GM19468 (cell line): ENCODE results near the gene LEO1.

Experiments
- ATAC-seq: cut with Tn5 transposase; IDR thresholded peaks from one replicate; pipeline ENCODE4 v1.9.1; 2021; ENCODE audit warnings: mild to moderate bottlenecking, moderate library complexity, moderate number of reproducible peaks; ENCODE audit not compliant: unreplicated experiment; ENCODE audit errors: extremely low read depth

Gene LEO1

DNA sequence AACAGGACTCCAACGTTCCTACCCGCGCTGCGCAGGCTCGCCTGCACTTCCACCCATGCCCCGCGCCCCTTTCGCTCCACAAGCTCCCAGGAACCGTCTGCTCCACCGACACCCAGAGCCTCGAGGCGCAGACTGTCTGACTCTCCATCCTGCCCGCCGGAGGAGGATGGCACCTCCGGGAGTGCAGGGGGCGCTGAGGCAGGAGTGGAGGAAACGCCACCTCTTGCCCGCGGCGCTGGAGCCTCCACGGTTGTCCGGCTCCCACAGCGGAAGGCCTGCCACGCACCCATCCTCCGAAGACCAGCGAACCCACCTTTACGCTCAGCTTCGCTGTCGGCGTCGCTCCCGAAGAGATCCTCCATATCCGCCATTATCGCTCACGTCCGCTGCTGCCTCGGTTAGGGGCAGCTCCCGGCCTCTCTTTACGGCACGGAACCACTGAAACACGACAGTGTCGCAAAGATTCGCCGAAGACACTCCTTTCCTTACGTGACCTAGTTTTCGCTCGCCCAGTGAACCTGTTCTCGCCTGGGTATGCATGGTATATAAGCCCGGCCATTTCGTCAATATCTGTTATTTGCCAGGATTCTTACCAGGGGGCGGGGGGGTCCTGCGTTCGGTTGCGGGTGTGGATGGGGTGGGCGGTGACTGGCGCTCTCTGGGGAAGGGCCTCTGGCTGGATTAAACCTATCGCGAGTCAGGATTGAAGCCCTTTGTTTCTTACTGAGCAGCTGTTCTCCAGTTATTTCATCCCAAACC, at the start of gene LEO1:
TSS of gene LEO1 (minus strand) at position 404 of the 759 bp plus-strand sequence. CDS start at position 371, 33 bp downstream.
- peak; percentile 81 for ATAC-seq

DNA sequence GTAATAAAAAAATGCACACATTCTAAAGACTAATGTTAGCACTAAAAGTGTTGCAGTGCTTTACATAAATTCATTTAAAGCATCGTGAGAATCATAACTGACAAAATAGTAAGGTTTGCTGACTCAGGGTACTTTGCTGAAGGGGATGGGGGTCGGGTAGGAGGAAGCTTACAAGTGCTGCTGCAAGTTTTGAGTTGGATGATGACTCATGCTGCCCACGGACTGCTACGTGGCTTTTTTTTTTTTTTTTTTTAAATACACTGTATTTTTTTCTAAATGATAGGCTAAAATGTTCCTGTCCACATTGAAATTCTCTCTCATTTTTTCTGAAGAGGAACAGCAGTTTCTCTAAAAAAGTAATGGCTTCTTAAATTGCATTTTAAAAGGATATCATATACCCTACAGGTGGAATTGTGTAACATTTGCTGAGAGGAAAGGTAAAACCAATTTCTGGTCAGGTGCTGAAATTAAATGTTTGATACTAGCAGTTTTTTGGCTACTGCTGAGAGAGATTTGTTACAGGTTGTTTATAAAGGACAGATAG, 49.6 kb upstream of the LEO1 start:
- no peak for ATAC-seq

DNA sequence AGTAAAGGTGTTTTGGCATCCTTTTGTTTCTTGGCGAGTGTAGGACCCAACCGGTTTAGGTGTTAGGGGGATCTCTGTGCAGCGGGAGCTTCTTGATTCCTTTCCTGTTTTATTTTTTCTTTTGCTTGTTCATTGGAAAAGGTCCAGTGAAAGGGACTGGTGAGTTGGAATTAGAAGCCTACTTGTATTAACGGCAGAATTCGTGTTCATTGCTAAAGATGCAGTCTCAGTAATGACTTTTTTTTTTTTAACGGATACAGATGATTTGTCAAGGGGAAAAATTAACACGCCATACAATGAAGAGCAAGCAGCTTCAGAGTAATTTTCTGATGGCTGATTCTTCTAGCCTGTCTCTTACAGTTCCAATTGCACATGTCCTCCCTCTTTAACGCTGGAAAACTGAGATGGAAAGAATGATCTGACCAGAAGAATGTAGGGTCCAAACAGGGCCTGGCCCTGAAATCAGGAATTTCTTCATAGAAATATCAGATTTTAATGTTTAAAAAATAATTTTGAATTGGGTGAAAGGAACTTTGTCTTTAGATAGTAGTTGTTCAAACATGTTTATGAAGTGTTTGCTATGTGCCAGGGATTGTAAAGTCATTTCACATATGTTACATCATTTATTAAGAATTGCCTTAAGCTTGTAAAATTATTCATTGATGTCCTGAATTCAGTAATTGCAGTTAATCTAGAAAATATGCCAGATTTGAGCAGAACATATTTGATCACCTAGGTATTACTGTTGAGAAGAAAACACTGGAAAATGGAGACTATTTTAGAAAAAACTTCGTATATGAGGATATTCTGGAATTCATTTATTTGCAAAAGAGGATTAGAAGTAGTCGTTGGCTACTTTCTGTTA, 48.9 kb upstream of the LEO1 start:
- no peak for ATAC-seq

DNA sequence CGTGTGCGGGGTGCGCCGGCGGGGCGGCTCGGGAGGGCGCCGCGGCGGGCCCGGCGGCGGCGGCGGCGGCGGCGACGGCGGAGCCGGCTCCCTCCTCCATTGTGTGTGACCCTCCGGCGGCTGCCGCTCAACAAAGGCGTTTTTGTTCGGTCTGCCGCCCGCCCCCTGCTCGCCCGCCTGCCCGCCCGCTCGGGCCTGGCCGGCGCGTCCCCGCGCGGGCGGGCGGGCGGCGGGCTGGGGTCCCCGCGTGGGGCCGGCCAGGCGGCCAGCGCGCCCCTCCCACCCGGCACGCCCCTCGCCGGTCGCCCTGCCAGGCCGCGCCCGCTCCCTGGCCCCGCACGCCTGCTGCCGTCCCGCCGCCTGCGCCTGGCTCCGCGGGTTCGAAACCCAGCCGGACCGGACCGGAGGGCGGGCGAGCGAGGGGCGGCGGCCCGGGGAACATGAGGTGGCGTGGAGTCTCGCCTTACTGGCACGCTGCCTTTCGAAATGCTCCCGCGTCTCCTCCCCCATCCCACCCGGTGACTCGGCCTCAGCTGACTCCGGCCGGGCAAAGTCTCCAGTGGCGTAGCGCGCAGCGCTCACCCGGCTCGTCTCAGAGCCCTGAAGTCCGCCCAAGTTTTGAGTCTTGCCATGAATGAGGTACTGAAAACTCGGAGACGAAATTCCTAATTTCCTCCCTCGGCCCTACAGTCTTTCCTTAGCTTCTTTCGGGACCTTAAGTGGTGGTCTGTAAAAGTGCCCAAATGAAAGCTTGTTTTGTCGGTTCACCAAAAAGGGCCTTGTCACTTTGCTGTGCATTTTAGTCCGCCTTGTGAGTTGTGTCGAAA, 48.0 kb upstream of the LEO1 start:
- ATAC-seq: peak; percentile 17

DNA sequence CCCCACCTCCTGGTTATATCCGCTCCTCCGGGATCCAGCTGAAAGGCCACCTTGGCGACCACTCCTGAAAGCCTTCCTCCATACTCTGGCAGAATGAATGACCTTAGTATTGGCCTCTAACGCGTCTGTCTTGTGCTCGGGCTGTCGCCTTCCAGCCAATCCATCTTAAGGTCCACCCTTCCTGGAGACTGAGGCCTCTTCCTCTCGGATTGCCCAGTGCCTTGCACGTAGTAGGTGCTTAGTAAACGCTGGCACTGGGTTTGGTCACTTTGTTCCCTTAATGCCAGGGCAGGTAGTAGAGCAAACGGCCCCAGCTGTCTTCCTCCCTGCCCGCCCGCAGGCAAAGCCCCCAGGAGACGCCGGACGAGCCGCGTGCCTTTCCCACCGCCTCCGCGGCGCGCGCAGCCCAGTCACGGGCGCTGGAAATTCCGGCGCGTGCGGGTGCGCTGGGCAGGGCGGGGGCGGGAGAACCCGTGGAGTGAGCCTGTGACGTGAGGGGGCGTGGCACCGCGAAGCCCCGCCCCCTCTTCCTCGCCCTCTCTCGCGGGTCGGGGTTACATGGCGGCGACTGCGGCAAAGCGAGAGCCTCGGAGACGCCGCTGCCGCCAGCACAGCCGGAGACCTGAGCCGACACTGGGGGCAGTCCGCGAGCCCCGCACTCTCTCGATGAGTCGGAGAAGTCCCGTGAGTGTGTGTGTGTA, 47.3 kb upstream of the LEO1 start, which contains the start of gene MAPK6:
TSS of gene MAPK6 (plus strand) at position 527 of the 701 bp plus-strand sequence. CDS start 27,242 bp downstream, outside the sequence.
- ATAC-seq: peak; percentile 48

DNA sequence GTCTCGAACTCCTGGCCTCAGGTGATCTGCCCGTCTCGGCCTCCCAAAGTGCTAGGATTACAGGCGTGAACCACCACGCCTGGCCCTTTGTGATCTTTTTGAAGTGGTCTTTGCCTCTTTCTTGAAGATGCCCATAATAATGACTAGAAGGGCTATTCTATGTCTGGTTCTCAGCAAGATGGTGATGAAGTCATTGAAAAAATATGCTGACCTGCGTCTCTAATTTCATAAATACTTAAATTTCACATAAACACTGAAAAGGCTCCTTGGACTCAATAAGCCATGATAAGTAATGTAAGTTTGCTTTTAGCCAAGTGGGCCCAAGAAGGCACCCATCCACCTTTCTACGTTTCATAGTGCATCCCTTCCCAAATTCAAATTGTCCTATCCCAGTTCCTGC, 46.7 kb upstream of the LEO1 start:
- no peak for ATAC-seq

DNA sequence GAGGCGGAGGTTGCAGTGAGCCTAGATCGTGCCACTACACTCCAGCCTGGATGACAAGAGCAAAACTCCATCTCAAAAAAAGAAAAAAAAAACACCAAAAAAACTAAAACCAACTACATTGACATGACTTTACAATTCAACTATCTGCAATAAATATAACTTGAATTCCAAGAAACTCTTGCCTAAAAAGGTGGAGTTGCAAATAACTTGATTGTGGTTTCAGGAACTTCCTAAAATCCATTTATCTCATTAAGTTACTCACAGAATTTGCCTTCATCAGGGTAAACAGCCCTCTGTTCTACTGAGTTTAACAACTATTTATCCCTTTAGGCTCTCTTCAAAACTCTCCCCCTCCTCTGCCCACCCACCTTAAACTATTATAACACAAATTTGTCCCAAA, 44.7 kb upstream of the LEO1 start:
- no peak for ATAC-seq

DNA sequence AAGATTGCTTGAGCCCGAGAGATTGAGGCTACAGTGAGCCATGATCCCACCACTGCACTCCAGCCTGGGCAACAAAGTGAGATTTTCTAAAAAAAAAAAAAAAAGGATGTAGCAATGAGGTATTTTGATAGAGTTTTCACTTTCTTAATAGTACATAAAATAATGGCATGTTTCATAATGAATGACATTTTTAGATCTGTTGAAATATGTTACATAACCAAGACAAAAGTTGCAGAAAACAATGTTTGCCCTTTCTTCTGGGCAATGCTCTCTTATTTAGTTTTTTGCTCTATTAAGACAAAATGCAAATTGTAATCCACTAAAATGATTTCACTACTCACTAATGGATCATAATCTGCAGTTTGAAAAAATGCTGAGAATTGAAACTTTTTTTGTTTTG, 43.0 kb upstream of the LEO1 start:
- ATAC-seq: no peak

DNA sequence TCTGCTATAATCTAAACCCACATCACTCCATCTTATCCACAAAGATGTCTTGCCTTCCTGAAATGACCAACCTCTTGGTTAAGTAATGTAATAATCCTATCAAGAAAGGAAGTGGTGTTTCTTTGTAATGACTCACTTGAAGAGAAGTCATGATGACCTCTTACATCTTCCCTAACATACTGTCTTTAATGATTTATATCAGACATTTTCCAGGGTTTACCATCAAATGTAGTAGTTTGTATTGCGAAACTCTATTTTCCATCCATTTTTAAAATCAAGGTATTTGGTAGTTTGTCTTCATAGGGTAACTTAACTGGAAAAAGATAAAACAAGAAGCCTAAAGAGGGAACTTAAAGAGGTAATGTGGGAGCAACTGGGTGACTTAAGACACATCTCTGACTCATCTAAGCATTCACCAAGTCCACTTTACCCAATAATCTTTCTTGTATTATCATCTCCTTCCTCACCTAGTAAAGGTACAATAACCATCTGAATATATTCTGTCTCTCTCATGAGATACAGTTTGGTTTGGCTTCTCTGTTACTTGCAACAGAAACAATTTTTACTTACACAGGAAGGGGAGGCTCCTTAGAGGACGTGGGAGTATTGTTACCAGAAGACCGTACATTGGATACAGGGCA, 41.7 kb upstream of the LEO1 start:
- ATAC-seq: no peak

DNA sequence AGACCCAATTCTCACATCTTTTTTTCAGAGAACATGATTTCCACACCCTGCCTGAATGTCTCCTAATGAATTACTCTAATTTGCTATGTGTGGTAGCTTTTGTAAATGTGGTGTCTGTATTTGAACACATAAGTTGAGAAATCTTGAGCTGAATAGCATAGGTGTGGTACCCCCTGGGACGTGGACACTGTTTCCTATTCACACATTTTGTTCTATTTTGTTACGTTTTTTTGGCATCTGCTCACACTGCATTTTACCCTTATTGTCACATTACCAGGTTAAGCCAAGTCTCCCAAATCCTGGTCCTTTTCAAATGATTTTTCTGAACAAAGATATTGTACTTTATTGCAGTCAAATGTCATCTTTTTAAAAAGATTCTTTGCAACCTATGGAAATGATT, 40.6 kb upstream of the LEO1 start:
- no peak for ATAC-seq

DNA sequence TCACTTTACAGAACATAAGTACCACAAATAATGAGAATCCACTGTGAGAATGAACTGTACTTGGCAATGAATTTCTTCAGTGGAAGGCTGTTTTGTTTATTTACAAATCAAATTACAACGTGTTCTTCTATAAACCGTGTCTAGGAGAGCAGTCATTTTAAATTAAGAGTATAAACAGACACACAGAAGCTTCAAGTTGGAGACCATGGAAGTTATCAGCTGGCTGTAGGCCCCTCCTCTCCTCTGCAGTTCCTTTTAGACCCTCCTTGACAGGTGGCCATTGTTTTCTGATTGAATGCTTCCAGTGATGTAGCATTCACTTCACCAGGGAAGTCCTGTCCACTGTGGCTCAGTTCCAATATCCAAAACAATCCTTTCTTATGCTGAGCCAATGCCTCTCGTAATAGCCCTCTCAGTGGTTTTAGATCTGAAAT, 40.1 kb upstream of the LEO1 start:
- ATAC-seq: no peak

DNA sequence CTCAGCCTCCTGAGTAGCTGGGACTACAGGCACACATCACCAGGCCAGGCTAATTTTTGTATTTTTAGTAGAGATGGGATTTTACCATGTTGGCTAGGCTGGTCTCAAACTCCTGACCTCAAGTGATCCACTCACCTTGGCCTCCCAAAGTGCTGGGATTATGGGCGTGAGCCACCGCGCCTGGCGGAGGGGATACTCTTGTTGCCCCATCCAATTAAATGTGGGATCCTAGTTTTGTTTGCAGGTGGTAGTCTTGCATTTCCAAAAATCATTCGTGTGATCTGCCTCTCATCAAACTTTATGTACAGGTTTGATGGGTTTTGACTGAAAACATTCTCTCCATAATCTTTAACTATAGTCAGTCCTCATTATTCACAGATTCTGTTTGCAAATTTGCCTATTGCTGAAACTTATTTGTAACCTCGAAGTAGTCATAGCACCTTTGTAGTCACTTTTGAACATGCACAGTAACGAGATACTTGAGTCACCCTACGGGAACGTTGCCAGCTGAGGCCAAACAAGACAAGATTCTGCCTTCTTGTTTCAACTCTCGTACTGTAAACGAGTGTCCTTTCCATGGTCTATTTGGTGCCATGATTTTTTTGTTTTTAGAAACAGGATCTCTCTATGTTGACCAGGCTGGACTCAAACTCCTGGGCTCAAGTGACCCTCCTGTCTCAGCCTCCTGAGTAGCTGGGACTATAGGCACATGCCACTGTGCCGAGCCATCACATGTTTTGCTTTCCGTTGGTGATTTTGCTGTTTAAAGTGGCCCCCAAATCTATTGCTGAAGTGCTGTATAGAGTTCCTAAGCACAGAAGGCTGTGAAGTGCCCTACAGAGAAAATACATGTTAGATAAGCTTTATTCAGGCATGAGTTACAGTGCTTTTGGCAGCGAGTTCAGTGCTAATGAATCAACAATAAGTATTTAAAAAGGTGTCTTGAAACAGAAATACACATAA, 39.3 kb upstream of the LEO1 start:
- no peak for ATAC-seq

DNA sequence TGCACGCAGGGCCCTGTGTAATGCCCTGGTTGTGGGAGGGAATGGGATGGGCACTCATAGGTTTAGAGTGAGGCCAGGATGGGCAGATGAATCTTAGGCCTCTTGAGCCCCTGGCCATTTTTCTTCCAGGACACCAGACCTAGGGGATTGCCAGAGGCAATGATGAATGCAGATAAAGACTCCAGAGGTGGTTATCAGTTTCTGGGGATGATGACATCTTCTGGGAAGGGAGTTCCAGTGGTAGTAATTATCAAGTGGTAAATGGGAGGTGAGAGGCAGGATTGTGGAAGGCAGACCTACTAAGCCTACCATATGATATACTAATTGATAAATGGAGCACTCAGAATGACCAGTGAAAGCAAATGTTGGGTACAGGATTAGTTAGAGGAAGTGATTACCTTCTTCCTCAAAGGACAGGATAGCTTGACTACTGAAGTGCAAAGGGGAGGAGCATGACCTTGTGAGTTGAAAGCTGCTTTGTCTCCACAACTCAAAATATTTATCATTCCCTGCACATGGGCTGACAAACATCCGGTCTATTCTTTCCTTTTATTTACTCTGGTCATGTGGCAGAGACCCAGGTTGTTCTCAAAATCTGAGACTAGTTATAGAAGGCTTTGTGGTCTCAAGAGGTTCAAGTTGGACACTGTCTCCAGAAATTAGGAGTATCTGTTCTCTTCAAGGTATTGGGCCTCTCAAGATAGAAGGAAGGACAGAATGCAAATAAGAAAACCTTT, 37.3 kb upstream of the LEO1 start:
- no peak for ATAC-seq

DNA sequence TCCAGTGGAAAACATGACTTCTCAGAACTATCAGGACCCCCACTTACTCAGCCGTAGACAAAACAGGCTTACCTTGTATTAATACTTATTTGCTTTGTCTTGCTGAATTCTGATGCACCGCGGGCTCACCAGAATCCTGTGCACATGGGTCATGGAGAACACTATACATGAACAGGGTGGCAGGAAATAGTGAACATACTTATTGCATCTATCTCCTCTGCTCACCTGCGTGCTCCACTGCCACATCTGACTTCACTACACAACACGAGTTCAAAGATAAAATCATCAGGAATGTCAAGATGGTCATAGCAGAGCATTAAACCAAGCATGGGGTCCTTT, 36.8 kb upstream of the LEO1 start:
- no peak for ATAC-seq

DNA sequence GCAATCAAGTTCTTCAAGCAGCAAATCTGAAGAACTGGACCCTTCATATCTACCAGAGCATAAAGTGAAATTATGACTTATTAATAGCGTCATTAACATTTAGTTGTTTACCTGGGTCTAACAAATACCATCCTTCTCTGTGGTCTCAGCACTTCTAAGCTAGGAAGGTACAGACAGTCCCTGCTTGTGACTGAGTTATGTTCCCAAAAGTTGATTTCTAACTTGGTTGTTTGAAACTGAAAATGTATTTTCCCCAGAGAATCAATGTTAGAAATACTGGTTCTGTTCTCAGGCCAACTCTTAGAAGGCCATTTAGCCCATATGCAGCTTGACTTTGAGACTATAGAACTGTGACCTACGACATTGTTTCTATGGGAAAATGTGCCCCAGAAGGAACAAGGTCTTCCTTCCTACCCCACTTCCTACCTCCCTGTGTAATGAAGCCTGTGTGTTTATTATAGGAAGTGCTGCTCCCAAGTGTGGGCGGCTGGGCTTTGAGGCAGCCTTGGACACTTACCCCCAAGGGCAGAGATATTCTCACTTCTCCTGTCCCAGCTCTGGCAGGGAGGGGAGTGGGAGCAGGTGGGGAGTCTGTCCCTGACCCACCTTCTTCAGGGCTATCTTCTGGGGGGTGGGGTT, 35.2 kb upstream of the LEO1 start:
- no peak for ATAC-seq

DNA sequence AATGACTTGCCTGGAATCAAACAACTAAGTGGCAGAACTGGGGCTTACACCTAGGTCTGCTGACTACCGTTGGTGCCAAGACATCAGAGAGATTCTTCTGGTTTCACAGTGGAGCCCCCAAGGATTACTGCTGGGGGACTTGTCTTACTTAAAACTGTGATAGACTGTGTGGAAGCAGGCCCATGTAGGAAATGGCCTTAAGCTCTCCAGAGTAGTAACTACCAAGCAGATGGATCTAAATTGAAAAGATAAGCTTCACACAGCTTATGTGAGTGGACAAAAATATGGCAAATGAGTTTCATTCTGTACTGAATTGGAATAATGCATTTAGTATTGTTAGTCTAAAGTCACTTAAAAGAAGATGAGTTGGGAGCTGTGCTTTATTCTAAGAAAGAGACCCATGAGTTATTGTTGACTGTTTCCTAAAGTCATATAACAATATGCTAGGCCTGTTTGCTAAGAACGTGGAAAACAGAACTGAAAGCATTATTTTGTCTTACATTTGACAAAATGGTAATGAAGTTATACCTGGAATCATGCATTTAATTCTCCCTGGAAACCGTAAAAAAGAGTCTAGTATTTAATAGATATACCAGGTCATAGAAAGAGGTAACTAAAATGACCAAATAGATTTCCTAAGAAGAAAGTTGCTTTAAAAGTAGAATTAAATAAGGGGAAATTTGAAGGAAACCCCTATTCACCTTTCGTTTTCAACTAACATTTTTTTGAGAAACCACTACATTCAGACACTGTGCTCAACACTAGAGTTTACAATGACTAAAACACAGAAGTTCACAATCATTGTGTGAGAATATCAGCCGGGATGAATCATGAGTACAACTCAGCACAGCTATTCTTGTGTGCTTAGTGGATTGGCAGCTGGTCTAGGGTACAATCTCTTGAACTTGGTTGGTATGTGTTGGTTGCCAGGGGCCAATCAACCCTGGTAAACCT, 34.4 kb upstream of the LEO1 start:
- peak; percentile 63 for ATAC-seq
